Measurements from ENCODE around the gene HSPB6. TPM values are rescaled to one million over a fixed set of nuclear protein-coding genes. Genes with fewer than 3 reads are reported as not detected.

Gene HSPB6
- total RNA-seq, 1 donor from 2014 or later, result not detected

DNA sequence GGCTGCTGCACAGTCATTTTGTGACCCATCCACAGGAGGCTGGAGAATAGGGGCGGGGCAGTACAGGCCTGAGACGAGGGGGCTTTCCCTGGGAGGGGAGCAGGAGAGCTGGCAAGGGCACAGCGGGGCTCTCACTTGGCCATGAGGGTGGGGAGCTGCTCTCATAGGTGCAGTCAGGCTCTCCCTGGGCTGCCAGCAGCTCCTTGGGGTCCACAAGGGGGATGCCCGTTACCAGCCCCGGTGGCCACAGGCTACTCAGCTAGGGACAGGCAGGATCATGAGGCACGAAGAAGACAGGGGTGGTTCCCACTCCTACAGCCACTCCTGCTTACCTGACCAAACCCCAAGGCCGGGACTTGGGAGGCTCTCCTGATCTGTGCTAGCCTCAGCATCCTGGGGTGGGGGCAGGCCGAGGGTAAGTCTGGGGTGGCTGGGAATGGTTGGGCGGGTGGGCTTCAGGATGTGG is 35.0 kb upstream of the HSPB6 start:
- TF ChIP-seq, protein P1, sequence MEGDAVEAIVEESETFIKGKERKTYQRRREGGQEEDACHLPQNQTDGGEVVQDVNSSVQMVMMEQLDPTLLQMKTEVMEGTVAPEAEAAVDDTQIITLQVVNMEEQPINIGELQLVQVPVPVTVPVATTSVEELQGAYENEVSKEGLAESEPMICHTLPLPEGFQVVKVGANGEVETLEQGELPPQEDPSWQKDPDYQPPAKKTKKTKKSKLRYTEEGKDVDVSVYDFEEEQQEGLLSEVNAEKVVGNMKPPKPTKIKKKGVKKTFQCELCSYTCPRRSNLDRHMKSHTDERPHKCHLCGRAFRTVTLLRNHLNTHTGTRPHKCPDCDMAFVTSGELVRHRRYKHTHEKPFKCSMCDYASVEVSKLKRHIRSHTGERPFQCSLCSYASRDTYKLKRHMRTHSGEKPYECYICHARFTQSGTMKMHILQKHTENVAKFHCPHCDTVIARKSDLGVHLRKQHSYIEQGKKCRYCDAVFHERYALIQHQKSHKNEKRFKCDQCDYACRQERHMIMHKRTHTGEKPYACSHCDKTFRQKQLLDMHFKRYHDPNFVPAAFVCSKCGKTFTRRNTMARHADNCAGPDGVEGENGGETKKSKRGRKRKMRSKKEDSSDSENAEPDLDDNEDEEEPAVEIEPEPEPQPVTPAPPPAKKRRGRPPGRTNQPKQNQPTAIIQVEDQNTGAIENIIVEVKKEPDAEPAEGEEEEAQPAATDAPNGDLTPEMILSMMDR (IDR thresholded peaks at IDR 0.05; ENCODE audit: unreplicated experiment), result no peak
- H3K4me1 Mint-ChIP-seq (ENCODE audit: unreplicated experiment), result no peaks in the 10 kb centered on the region
- no peak overlapping the region for H3K27ac Mint-ChIP-seq (ENCODE audit: unreplicated experiment)
- H3K9me3 Mint-ChIP-seq (ENCODE audit: unreplicated experiment), result no peaks in the 10 kb centered on the region
- DNase-seq (ENCODE audit: low spot score), result no peak
- peaks cover 7% of the 10 kb centered on the region for H3K27me3 Mint-ChIP-seq (ENCODE audit: unreplicated experiment)
- no peaks in the 10 kb centered on the region for H3K36me3 Mint-ChIP-seq (ENCODE audit: low read depth, unreplicated experiment)
- H3K4me3 Mint-ChIP-seq (ENCODE audit: unreplicated experiment), result no peak overlapping the region

DNA sequence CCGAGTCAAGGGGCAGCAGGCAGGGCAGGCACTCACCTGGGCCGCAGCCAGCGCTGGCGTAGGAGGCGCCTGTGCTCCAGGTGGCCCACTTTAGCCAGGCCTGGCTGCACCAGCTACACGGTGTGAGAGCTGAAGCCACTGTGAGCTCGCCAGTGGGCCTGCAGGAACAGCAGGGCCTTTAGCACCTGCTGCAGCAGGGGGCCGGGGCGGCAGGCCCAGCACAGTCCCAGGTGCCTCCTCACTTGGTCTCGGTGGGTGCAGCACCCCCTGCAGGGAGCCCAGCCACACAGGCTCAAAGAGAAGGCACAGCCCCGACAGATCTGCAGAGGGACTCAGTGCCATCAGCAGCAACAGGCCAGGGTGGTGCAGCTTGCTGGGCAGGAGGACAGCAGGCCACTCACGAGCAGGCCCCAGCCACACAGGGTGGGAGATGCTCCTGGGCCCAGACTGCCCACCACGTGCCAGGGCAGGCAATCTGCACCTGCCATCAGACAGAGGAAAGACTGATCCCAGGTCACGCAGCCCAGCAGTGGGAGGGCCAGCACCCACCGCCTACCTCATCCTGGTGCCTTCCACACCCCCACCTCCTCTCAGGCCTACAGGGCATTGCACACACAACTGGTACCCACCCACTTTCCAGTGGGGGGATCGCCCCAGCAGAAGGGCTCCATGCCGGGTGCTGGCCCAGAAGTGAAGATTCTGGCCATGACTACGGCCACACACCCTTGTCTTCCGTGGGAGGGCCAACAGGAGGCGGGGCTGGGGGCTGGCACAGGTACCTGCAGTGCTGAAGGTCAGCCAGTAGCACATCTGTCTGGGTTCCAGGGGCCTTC is 34.4 kb upstream of the HSPB6 start:
- TF ChIP-seq, protein P1 (IDR thresholded peaks at IDR 0.05; ENCODE audit: unreplicated experiment), result peak; percentile 24
- Mint-ChIP-seq H3K27ac (ENCODE audit: unreplicated experiment) (no peak overlapping the region), H3K36me3 (ENCODE audit: low read depth, unreplicated experiment) (no peaks in the 10 kb centered on the region), H3K9me3 (ENCODE audit: unreplicated experiment) (no peaks in the 10 kb centered on the region), H3K4me1 (ENCODE audit: unreplicated experiment) (no peaks in the 10 kb centered on the region), H3K4me3 (ENCODE audit: unreplicated experiment) (no peak overlapping the region), H3K27me3 (ENCODE audit: unreplicated experiment) (peaks cover 6% of the 10 kb centered on the region)
- DNase-seq (ENCODE audit: low spot score), result no peak

DNA sequence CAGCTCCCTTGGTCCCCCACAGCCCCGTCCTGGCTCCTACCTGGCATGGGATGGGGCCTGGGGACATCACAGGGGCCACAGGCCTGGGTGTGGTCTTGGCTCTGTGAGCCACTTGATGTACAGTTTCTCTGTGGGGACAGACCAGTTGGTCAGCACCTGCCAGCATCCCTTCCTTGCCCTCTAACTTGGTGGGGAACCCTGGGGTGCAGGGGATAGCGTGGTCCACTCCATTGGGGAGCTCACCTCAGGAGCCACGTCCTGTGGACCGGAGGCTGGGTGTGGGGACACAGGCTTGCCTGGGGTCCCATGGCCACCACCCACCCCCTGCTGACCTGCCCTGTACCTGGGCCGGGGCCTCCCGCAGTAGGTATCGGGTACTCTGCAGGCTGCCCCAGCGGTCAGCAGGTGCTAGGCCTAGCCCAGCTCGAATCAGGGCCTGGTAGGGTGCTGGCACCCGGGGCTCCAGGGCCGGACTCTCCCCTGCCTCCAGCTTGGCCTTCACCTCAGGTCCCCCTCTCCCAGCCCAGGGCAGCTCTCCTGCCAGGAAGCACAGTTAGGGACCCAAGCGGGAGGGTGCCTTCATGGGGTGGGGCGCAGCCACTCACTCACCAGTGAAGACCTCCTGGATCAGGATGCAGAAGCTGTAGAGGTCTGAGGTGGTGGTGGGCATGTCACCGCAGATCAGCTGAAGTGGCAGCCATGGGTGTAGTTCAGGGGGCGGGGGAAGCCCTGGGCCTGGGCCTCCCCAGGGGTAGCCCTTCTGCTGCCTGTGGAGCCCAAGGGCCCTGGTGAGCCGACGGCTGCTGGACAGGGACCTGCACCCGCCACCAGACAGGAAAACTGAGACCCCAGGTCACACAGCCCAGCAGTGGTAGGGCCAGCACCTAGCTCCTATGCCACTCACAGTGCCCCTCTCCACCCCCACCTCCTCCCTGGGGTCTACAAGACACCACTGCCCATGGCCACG is 33.4 kb upstream of the HSPB6 start:
- Mint-ChIP-seq H3K27me3 (ENCODE audit: unreplicated experiment) (peaks cover 10% of the 10 kb centered on the region), H3K4me3 (ENCODE audit: unreplicated experiment) (no peak overlapping the region)

DNA sequence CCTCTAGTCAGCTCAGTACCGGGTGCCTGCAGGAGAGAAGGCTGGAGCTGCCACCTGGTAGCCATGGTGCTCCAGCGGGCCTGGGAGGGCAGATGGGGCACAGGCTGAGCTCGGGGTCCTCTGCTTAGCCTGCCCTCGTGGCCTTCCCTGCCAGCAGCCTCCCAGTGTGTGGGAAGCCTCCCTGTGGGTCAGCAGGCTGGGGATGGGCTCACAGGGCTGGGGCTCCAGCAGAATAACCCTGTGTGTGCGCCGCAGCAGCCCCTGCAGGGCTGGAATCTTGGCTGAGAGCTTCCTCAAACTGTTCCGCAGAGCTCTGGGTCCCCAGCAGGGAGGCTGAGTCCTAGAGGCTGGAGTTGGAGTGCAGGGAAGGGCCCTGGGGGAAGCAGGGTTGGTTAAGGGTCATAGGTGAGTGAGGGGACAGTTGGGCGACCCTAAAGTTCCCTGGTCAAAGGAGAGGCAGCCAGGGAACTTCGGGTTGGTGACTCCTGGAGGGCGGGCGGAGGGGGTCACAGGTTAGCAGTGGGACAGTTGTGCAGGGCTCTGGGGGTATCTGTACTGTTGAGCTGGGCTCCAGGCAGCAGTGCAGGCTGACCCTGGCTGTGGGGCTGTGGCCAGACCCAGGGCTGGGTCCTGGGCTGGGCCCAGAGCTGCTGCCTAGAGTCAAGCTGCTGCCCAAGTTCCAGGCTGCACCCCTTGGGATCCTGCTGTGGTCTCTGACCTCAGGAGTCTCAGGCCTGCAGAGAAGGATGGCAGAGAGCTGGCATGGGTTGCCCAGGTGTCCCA is 32.6 kb upstream of the HSPB6 start:
- Mint-ChIP-seq H3K9me3 (ENCODE audit: unreplicated experiment) (no peaks in the 10 kb centered on the region), H3K4me1 (ENCODE audit: unreplicated experiment) (no peaks in the 10 kb centered on the region), H3K4me3 (ENCODE audit: unreplicated experiment) (no peak overlapping the region), H3K27ac (ENCODE audit: unreplicated experiment) (no peak overlapping the region), H3K36me3 (ENCODE audit: low read depth, unreplicated experiment) (no peaks in the 10 kb centered on the region), H3K27me3 (ENCODE audit: unreplicated experiment) (peaks cover 12% of the 10 kb centered on the region)
- TF ChIP-seq, protein P1 (IDR thresholded peaks at IDR 0.05; ENCODE audit: unreplicated experiment), result no peak
- no peak for DNase-seq (ENCODE audit: low spot score)

More for the DNA sequence above, 33.4 kb upstream of the HSPB6 start:
- Mint-ChIP-seq H3K4me1 (ENCODE audit: unreplicated experiment) (no peaks in the 10 kb centered on the region), H3K27ac (ENCODE audit: unreplicated experiment) (no peak overlapping the region), H3K9me3 (ENCODE audit: unreplicated experiment) (no peaks in the 10 kb centered on the region), H3K36me3 (ENCODE audit: low read depth, unreplicated experiment) (no peaks in the 10 kb centered on the region)
- no peak for DNase-seq (ENCODE audit: low spot score)
- TF ChIP-seq, protein P1 (IDR thresholded peaks at IDR 0.05; ENCODE audit: unreplicated experiment), result no peak

Measured in endothelial cell (in vitro differentiated cells).